ENCODE measurements around the gene MAGIX. TPM values are rescaled to one million over a fixed set of nuclear protein-coding genes. Genes with fewer than 3 reads are reported as not detected.

Gene MAGIX
- polyA plus RNA-seq, 1 experiment, result 0.40 TPM

GRCh38 chrX:49210406-49210805, 47.8 kb downstream of the MAGIX start:
- no peaks in the 10 kb centered on the region for H3K9me3 ChIP-seq (ENCODE audit: control insufficient read depth, insufficient read depth, low read length)
- no peak for DNase-seq (ENCODE audit: low read depth, low spot score)
- H3K27ac ChIP-seq (ENCODE audit: low read depth, low read length), result no peak overlapping the region
- CTCF ChIA-PET, result no interaction called here
- no peak for TF ChIP-seq CTCF (IDR thresholded peaks at IDR 0.05; ENCODE audit: low read depth, low read length)
- peaks cover 7% of the 10 kb centered on the region for H3K27me3 ChIP-seq (ENCODE audit: control insufficient read depth, insufficient read depth, low read length)
- H3K4me3 ChIP-seq (ENCODE audit: low read depth, low read length), result no peak overlapping the region
- POLR2A ChIA-PET, result no interaction called here

DNA sequence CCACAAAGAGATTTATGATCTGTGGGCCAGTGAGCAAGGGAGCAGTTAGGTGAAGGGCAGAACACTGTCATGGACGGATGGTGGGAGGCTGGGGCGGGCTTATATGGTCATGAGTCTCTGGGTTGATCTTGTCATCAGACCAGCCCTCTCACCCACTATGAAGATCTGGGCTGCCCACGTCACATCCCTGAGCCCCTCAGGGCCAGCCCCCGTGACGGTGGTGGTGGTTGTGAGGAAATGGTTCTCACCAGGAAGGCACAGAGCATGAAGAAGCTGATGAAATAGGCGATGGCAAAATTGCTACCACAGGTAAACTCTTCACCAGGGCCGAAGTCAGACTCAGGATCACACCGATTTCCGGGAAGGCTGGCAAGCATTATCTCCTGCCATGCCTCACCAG, 48.5 kb downstream of the MAGIX start:
- ChIA-PET CTCF (no interaction called here), POLR2A (no interaction called here)
- Histone ChIP-seq H3K27ac (ENCODE audit: low read depth, low read length) (no peak overlapping the region), H3K9me3 (ENCODE audit: control insufficient read depth, insufficient read depth, low read length) (no peaks in the 10 kb centered on the region), H3K27me3 (ENCODE audit: control insufficient read depth, insufficient read depth, low read length) (peaks cover 7% of the 10 kb centered on the region), H3K4me3 (ENCODE audit: low read depth, low read length) (no peak overlapping the region)
- no peak for DNase-seq (ENCODE audit: low read depth, low spot score)
- no peak for TF ChIP-seq CTCF (IDR thresholded peaks at IDR 0.05; ENCODE audit: low read depth, low read length)

GRCh38 chrX:49212209-49212608, 49.7 kb downstream of the MAGIX start:
- DNase-seq (ENCODE audit: low read depth, low spot score), result no peak
- ChIA-PET CTCF (no interaction called here), POLR2A (no interaction called here)
- Histone ChIP-seq H3K9me3 (ENCODE audit: control insufficient read depth, insufficient read depth, low read length) (no peaks in the 10 kb centered on the region), H3K27ac (ENCODE audit: low read depth, low read length) (no peak overlapping the region), H3K4me3 (ENCODE audit: low read depth, low read length) (no peak overlapping the region), H3K27me3 (ENCODE audit: control insufficient read depth, insufficient read depth, low read length) (peaks cover 7% of the 10 kb centered on the region)
- TF ChIP-seq CTCF (IDR thresholded peaks at IDR 0.05; ENCODE audit: low read depth, low read length), result no peak

GRCh38 chrX:49212861-49213260, 50.3 kb downstream of the MAGIX start:
- no peak for TF ChIP-seq CTCF (IDR thresholded peaks at IDR 0.05; ENCODE audit: low read depth, low read length)
- CTCF ChIA-PET, result no interaction called here
- DNase-seq (ENCODE audit: low read depth, low spot score), result no peak

GRCh38 chrX:49214416-49214815, 51.9 kb downstream of the MAGIX start:
- CTCF ChIA-PET, result no interaction called here
- no peaks in the 10 kb centered on the region for H3K9me3 ChIP-seq (ENCODE audit: control insufficient read depth, insufficient read depth, low read length)
- POLR2A ChIA-PET, result no interaction called here
- TF ChIP-seq CTCF (IDR thresholded peaks at IDR 0.05; ENCODE audit: low read depth, low read length), result no peak
- H3K27me3 ChIP-seq (ENCODE audit: control insufficient read depth, insufficient read depth, low read length), result peaks cover under 1% of the 10 kb centered on the region
- H3K27ac ChIP-seq (ENCODE audit: low read depth, low read length), result no peak overlapping the region
- H3K4me3 ChIP-seq (ENCODE audit: low read depth, low read length), result no peak overlapping the region
- DNase-seq (ENCODE audit: low read depth, low spot score), result no peak

More at GRCh38 chrX:49212861-49213260, 50.3 kb downstream of the MAGIX start:
- Histone ChIP-seq H3K4me3 (ENCODE audit: low read depth, low read length) (no peak overlapping the region), H3K27me3 (ENCODE audit: control insufficient read depth, insufficient read depth, low read length) (peaks cover 7% of the 10 kb centered on the region), H3K27ac (ENCODE audit: low read depth, low read length) (no peak overlapping the region), H3K9me3 (ENCODE audit: control insufficient read depth, insufficient read depth, low read length) (no peaks in the 10 kb centered on the region)
- POLR2A ChIA-PET, result no interaction called here
